Peyer's patch (tissue), 4 donors: Measurements from ENCODE around the gene MPG.

Source experiments
- POLR2A ChIP-seq, 2 donors: fragments of 450-650 bp; IDR thresholded peaks; one replicate each; pipeline ENCODE4 v1.5.1; 2017; ENCODE audit warnings: antibody characterized with exemption in 2 of 2, mild to moderate bottlenecking in 2 of 2, moderate library complexity in 2 of 2
- TF ChIP-seq, protein P1 (sequence below), 6 experiments: fragments of 450-650 bp in 4 of 6; fragments of 200-600 bp in 2 of 6; sonication (generic) in 1 of 6; IDR thresholded peaks; one replicate each; pipeline ENCODE4 v1.5.1; 2017 to 2019; ENCODE audit warnings: antibody characterized with exemption in 6 of 6, mild to moderate bottlenecking in 3 of 6, moderate library complexity in 1 of 6

DNA sequence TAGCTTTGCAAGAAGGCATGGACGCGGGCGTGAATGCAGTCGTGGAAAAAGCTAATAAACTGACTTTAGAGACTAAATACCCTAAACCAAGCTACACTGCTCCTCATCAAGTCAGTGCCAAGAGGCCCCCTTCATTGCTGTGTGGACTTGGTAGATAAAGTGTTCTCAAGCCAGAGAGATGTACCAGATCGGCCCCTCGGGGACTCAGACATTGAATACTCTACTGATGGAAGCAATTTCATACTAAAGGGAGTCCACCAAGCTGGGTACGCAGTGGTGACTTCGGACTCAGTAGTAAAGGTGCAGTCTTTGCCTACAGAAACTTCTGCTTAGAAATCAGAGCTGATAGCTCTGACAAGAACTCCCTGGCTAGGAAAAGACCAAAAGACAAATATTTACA lies 33.4 kb upstream of the MPG start:
- TF ChIP-seq, protein P1, sequence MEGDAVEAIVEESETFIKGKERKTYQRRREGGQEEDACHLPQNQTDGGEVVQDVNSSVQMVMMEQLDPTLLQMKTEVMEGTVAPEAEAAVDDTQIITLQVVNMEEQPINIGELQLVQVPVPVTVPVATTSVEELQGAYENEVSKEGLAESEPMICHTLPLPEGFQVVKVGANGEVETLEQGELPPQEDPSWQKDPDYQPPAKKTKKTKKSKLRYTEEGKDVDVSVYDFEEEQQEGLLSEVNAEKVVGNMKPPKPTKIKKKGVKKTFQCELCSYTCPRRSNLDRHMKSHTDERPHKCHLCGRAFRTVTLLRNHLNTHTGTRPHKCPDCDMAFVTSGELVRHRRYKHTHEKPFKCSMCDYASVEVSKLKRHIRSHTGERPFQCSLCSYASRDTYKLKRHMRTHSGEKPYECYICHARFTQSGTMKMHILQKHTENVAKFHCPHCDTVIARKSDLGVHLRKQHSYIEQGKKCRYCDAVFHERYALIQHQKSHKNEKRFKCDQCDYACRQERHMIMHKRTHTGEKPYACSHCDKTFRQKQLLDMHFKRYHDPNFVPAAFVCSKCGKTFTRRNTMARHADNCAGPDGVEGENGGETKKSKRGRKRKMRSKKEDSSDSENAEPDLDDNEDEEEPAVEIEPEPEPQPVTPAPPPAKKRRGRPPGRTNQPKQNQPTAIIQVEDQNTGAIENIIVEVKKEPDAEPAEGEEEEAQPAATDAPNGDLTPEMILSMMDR (IDR thresholded peaks at IDR 0.05), result no peak
- TF ChIP-seq POLR2A (IDR thresholded peaks at IDR 0.05), result no peak
